Kidney glomerular epithelial cell (primary cell): ENCODE results near the gene PGBD2.
"Not testable (repeated sequence)": the region's sequence is repeated elsewhere in the genome, so short reads cannot be mapped to it uniquely, and the experiment has no call there.

ENCODE experiments used
- DNase-seq: peaks from one replicate; lab custom pipeline; 2025; lab: John Stamatoyannopoulos, UW

The PGBD2 gene

GRCh38 chr1:248925859-248926258 lies 19.8 kb downstream of the PGBD2 start:
- not testable (repeated sequence) for DNase-seq

- no peak for DNase-seq
Measured at GRCh38 chr1:248926401-248927182, 20.6 kb downstream of the PGBD2 start.

GRCh38 chr1:248927283-248927682 lies 21.2 kb downstream of the PGBD2 start:
- not testable (repeated sequence) for DNase-seq

- not testable (repeated sequence) for DNase-seq
Measured at GRCh38 chr1:248928122-248928521, 22.1 kb downstream of the PGBD2 start.

GRCh38 chr1:248930037-248930436 lies 24.0 kb downstream of the PGBD2 start:
- not testable (repeated sequence) for DNase-seq

- DNase-seq: not testable (repeated sequence)
Measured at GRCh38 chr1:248938173-248938809, 32.3 kb downstream of the PGBD2 start.

GRCh38 chr1:248944134-248944999 lies 38.3 kb downstream of the PGBD2 start:
- not testable (repeated sequence) for DNase-seq

- not testable (repeated sequence) for DNase-seq
Measured at GRCh38 chr1:248945000-248945423, 39.0 kb downstream of the PGBD2 start.

- DNase-seq: not testable (repeated sequence)
Measured at GRCh38 chr1:248945453-248945852, 39.4 kb downstream of the PGBD2 start.

- DNase-seq: not testable (repeated sequence)
Measured at GRCh38 chr1:248945856-248946416, 39.9 kb downstream of the PGBD2 start.
